GM23338 (cell line): ENCODE results near the gene SLC4A9.

Experiments
- CREB1 ChIP-seq: fragments of 250-450 bp; sonication (Bioruptor Pico); IDR thresholded peaks from 2 replicates; pipeline ENCODE4 v1.5.0; 2020; ENCODE audit warnings: low read depth, mild to moderate bottlenecking, moderate library complexity
- CTCF ChIP-seq, 2 experiments: fragments of 200-600 bp in 1 of 2; sonication (generic) in 1 of 2; conservative IDR thresholded peaks; 2 replicates each; pipeline versions ENCODE4 v1.5.1 to v1.6.1; 2016 to 2017; ENCODE audit warnings: antibody characterized with exemption in 2 of 2, low read depth in 2 of 2, mild to moderate bottlenecking in 2 of 2, moderate library complexity in 1 of 2
- ETS1 ChIP-seq: IDR thresholded peaks from 2 replicates; pipeline ENCODE4 v1.6.1; 2016; ENCODE audit warnings: antibody characterized with exemption
- EZH2 ChIP-seq: fragments of 200-600 bp; sonication (generic); IDR thresholded peaks from one replicate; pipeline ENCODE4 v1.8.0; 2017; ENCODE audit warnings: antibody characterized with exemption, mild to moderate bottlenecking, low read depth; ENCODE audit not compliant: unreplicated experiment
- EZH2phosphoT487 ChIP-seq: fragments of 200-600 bp; sonication (generic); IDR thresholded peaks from one replicate; pipeline ENCODE4 v1.8.1; 2018; ENCODE audit warnings: antibody characterized with exemption; ENCODE audit not compliant: unreplicated experiment
- JUNB ChIP-seq: IDR thresholded peaks from one replicate; pipeline ENCODE4 v1.6.1; 2016; ENCODE audit warnings: antibody characterized with exemption; ENCODE audit not compliant: unreplicated experiment
- NANOG ChIP-seq: IDR thresholded peaks from 2 replicates; pipeline ENCODE4 v1.6.1; 2016; ENCODE audit warnings: antibody characterized with exemption, borderline replicate concordance
- POLR2AphosphoS5 ChIP-seq: IDR thresholded peaks from 2 replicates; pipeline ENCODE4 v1.6.1; 2016; ENCODE audit warnings: antibody characterized with exemption, low read depth
- REST ChIP-seq: IDR thresholded peaks from one replicate; pipeline ENCODE4 v1.6.1; 2018; ENCODE audit warnings: antibody characterized with exemption; ENCODE audit not compliant: unreplicated experiment
- STAT1 ChIP-seq: IDR thresholded peaks from one replicate; pipeline ENCODE4 v1.6.1; 2016; ENCODE audit warnings: antibody characterized with exemption; ENCODE audit not compliant: unreplicated experiment
- ZNF114 ChIP-seq: fragments of 250-450 bp; sonication (Bioruptor Pico); IDR thresholded peaks from 2 replicates; pipeline ENCODE4 v1.5.0; 2020; ENCODE audit warnings: mild to moderate bottlenecking, moderate library complexity
- ZNF331 ChIP-seq: fragments of 250-450 bp; sonication (Bioruptor Pico); IDR thresholded peaks from 2 replicates; pipeline ENCODE4 v1.5.0; 2020; ENCODE audit warnings: low read depth, mild to moderate bottlenecking, moderate library complexity
- ZNF462 ChIP-seq: fragments of 250-450 bp; sonication (Bioruptor Pico); IDR thresholded peaks from 2 replicates; pipeline ENCODE4 v1.5.0; 2020; ENCODE audit warnings: mild to moderate bottlenecking, moderate library complexity

- TF ChIP-seq REST (no peak), EZH2 (no peak), POLR2AphosphoS5 (no peak), CTCF (conservative IDR thresholded peaks at IDR 0.05; ENCODE audit: low read depth in 2 of 2) (no peak), CREB1 (CRISPR knock-in tag) (no peak), ZNF462 (CRISPR knock-in tag) (no peak), JUNB (no peak), EZH2phosphoT487 (no peak), NANOG (no peak), STAT1 (no peak), ZNF114 (no peak), ETS1 (no peak), ZNF331 (CRISPR knock-in tag) (no peak)
Observed at GRCh38 chr5:140391732-140392131, 31.7 kb downstream of the SLC4A9 start.
